Right lobe of liver (tissue), 6 donors: ENCODE measurements around the gene M1AP. TPM values are rescaled to one million over a fixed set of nuclear protein-coding genes. Genes with fewer than 3 reads are reported as not detected.

Experiments
- ATAC-seq, 4 donors: fragments of 200-7000 bp; cut with Tn5 transposase; one replicate each; pipeline ENCODE4 v1.9.1; 2020; ENCODE audit warnings: mild to moderate bottlenecking in 4 of 4, moderate library complexity in 4 of 4
- DNase-seq, 3 donors: peaks; one replicate each; pipeline ENCODE4 v3.0.0-alpha.2; 2020
- H3K27ac ChIP-seq, 3 donors: fragments of 200-600 bp; one replicate each; pipeline ENCODE4 v1.8.0; 2022
- H3K27me3 ChIP-seq, 2 donors: fragments of 200-600 bp; one replicate each; pipeline ENCODE4 v1.8.0; 2022
- H3K36me3 ChIP-seq, 4 donors: fragments of 200-600 bp; sonication (generic) in 1 of 4; one replicate each; pipeline versions ENCODE4 v1.5.1 to v1.8.0; 2017 to 2022; ENCODE audit warnings: control low read depth in 1 of 4
- H3K4me1 ChIP-seq, 4 donors: fragments of 200-600 bp; sonication (generic) in 1 of 4; one replicate each; pipeline versions ENCODE4 v1.5.1 to v1.8.0; 2017 to 2022; ENCODE audit warnings: control low read depth in 1 of 4
- H3K4me3 ChIP-seq, 3 donors: fragments of 200-600 bp; one replicate each; pipeline ENCODE4 v1.8.0; 2022
- H3K9me3 ChIP-seq, 4 donors: fragments of 200-600 bp; sonication (generic) in 1 of 4; one replicate each; pipeline versions ENCODE4 v1.5.1 to v1.8.0; 2017 to 2022; ENCODE audit warnings: control low read depth in 1 of 4
- POLR2A ChIP-seq: fragments of 450-650 bp; IDR thresholded peaks from one replicate; pipeline ENCODE4 v1.6.1; 2017; ENCODE audit warnings: antibody characterized with exemption, mild to moderate bottlenecking
- WGBS: methylation state at CpG from one replicate; pipeline ENCODE4 v1.1.6; 2018; ENCODE audit warnings: low coverage, low lambda C conversion rate; ENCODE audit not compliant: insufficient coverage; ENCODE audit errors: missing lambda C conversion rate; 5-methylcytosine and 5-hydroxymethylcytosine counted together
- intact Hi-C, 2 donors: fragments of 100-400 bp; cut with DNase I; formaldehyde crosslinking; loops; one replicate each; pipeline versions ENCODE4 v1.11.2 to v1.14.1; 2022
- total RNA-seq, 6 experiments: library from RNA; depleted of rRNA in 2 of 6; stranded (reverse); fragments of >200 nt in 2 of 6; fragmentation: NEBNext Ultra II Directional in 3 of 6; extraction: Animal tissue kit (Norgen Biotek cat#: 25700) in 3 of 6; gene quantifications; one replicate each; pipeline versions ENCODE4 v1.1.0 to v1.2.4, GENCODE V29; 2016 to 2023
- TF ChIP-seq, protein P1 (sequence below), 4 donors: fragments of 200-600 bp in 3 of 4; fragments of 450-650 bp in 1 of 4; IDR thresholded peaks; one replicate each; pipeline versions ENCODE4 v1.5.1 to v1.8.0; 2016 to 2022; ENCODE audit warnings: antibody characterized with exemption in 4 of 4, mild to moderate bottlenecking in 2 of 4
- donor health status: DM: no; HTN: yes; CAD: no.
- donor health status: DM: no; HTN: no; CAD: no.
- donor health status: DM: no; HTN: no; CAD: no.
- donor health status: DM: no; HTN: yes; CAD: no.
- donor health status: DM: no; HTN: yes; CAD: no.

Gene M1AP
- total RNA-seq, 6 experiments from 2014 or later = not detected

- Histone ChIP-seq H3K27ac (no peak overlapping the region), H3K4me3 (no peak overlapping the region), H3K27me3 (no peaks in the 10 kb centered on the region), H3K36me3 (no peaks in the 10 kb centered on the region), H3K9me3 (no peaks in the 10 kb centered on the region), H3K4me1 (no peaks in the 10 kb centered on the region)
- no peak for DNase-seq
- intact Hi-C loops = no loop called here
- 49% methylated on average over 6 of the region's 7 CpGs for WGBS
- TF ChIP-seq, protein P1, sequence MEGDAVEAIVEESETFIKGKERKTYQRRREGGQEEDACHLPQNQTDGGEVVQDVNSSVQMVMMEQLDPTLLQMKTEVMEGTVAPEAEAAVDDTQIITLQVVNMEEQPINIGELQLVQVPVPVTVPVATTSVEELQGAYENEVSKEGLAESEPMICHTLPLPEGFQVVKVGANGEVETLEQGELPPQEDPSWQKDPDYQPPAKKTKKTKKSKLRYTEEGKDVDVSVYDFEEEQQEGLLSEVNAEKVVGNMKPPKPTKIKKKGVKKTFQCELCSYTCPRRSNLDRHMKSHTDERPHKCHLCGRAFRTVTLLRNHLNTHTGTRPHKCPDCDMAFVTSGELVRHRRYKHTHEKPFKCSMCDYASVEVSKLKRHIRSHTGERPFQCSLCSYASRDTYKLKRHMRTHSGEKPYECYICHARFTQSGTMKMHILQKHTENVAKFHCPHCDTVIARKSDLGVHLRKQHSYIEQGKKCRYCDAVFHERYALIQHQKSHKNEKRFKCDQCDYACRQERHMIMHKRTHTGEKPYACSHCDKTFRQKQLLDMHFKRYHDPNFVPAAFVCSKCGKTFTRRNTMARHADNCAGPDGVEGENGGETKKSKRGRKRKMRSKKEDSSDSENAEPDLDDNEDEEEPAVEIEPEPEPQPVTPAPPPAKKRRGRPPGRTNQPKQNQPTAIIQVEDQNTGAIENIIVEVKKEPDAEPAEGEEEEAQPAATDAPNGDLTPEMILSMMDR (IDR thresholded peaks at IDR 0.05) = no peak
- TF ChIP-seq POLR2A = no peak
- ATAC-seq = no peak
Measured at GRCh38 chr2:74673826-74674528, 25.8 kb upstream of the M1AP start.

DNA sequence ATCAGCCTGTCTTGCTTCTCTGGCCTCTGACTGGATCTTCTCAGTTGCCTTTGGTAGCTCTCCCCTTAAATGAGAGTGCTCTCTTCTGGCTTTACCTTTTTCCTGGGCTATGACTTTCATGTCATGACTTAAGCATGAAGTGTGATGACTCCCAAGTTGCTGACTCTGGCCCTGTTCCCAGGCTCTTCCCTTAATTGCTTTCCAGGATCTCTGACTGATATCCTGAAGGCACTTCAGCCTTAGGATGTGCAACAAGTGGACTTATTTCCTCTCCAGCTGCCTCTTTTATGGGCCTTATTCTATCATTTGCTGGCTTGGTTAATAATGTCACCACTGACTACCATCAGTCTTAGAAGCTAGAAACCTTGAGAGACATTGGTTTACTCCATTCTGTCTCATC is 23.3 kb upstream of the M1AP start:
- Histone ChIP-seq H3K27ac (no peak overlapping the region), H3K36me3 (no peaks in the 10 kb centered on the region), H3K4me1 (no peaks in the 10 kb centered on the region), H3K9me3 (no peaks in the 10 kb centered on the region), H3K4me3 (no peak overlapping the region), H3K27me3 (no peaks in the 10 kb centered on the region)
- no peak for TF ChIP-seq POLR2A
- TF ChIP-seq, protein P1 (IDR thresholded peaks at IDR 0.05) = no peak
- ATAC-seq (no peak), DNase-seq (no peak)
- intact Hi-C loops = no loop called here

GRCh38 chr2:74670263-74670662 is 22.1 kb upstream of the M1AP start:
- H3K4me1 ChIP-seq = no peaks in the 10 kb centered on the region
- H3K9me3 ChIP-seq = no peaks in the 10 kb centered on the region
- H3K4me3 ChIP-seq = no peak overlapping the region
- WGBS = 94% methylated on average over 3 of the region's 7 CpGs
- no peaks in the 10 kb centered on the region for H3K36me3 ChIP-seq
- DNase-seq (no peak), ATAC-seq (no peak)
- H3K27me3 ChIP-seq = no peaks in the 10 kb centered on the region
- no peak overlapping the region for H3K27ac ChIP-seq
- TF ChIP-seq, protein P1 (IDR thresholded peaks at IDR 0.05) = no peak
- TF ChIP-seq POLR2A = no peak
- intact Hi-C loops = no loop called here

GRCh38 chr2:74668087-74668486 is 20.0 kb upstream of the M1AP start:
- Histone ChIP-seq H3K9me3 (no peaks in the 10 kb centered on the region), H3K36me3 (no peaks in the 10 kb centered on the region), H3K4me1 (no peaks in the 10 kb centered on the region), H3K27ac (no peak overlapping the region), H3K4me3 (no peak overlapping the region), H3K27me3 (no peaks in the 10 kb centered on the region)
- WGBS = 92% methylated on average over 1 of the region's 1 CpG
- TF ChIP-seq, protein P1 (IDR thresholded peaks at IDR 0.05) = no peak
- TF ChIP-seq POLR2A = no peak
- no peak for ATAC-seq
- DNase-seq = no peak
- intact Hi-C loops = no loop called here

DNA sequence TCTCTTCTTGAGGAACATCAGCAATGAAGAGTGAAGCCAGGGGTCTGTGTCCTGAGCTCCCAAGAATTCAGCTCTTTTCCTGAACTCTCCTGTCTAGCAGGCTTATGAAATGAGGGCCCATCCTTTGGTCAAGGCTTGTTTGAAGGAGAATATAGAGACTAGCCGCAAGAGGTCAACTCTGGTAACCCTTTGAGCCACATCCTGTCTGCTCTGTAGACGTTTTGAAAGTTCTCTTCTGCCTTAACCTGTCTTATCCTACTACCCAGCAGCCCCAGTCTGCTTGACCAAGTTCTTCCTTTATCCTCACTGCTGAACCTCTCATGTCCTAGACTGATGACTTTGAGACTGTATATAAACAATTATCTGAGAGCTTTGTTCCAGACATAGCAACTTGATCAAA is 11.3 kb upstream of the M1AP start:
- TF ChIP-seq, protein P1 (IDR thresholded peaks at IDR 0.05) = no peak
- TF ChIP-seq POLR2A = no peak
- no peak for ATAC-seq
- intact Hi-C loops = no loop called here
- Histone ChIP-seq H3K9me3 (no peaks in the 10 kb centered on the region), H3K27me3 (no peaks in the 10 kb centered on the region), H3K4me1 (peaks cover 0 to 4% (median 2%) of the 10 kb centered on the region in 4 donors), H3K27ac (no peak overlapping the region), H3K36me3 (no peaks in the 10 kb centered on the region), H3K4me3 (no peak overlapping the region)
- no peak for DNase-seq
- WGBS = 57% methylated on average over 2 of the region's 2 CpGs
